Fibroblast of lung (primary cell): ENCODE results near the gene TAOK1.

Source experiments
- EZH2 ChIP-seq: IDR thresholded peaks from 2 replicates; pipeline ENCODE4 v1.5.1; 2012; ENCODE audit warnings: low read length, control low read depth, mild to moderate bottlenecking; ENCODE audit errors: missing control alignments
- TF ChIP-seq, protein P1 (sequence below), 2 donors: IDR thresholded peaks in 1 of 2; conservative IDR thresholded peaks in 1 of 2; 1 replicate in 1 of 2; 2 replicates in 1 of 2; pipeline ENCODE4 v1.5.1; 2011 to 2012; ENCODE audit warnings: low read length in 2 of 2, control low read depth in 1 of 2, inconsistent platforms in 1 of 2, low read depth in 1 of 2, mild to moderate bottlenecking in 1 of 2

DNA sequence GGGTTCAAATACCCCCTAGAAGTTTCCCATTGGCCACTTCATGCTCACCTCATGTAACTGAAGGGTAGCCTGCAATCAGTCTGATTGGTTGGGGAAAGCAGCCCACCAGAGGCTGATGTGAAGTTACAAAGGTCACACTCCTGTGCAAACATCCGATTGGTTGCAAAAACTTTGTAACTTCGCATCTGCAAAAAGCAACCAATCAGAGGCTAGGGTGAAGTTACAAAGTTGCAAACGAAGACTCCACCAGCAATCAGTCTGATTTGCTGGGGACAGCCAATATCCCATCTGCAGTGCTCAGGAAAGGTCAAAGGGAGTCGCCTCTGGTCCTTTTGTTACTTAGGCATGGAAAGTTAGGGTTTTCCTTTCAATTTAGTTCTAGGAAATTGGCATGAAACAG lies 40.1 kb downstream of the TAOK1 start:
- TF ChIP-seq, protein P1, sequence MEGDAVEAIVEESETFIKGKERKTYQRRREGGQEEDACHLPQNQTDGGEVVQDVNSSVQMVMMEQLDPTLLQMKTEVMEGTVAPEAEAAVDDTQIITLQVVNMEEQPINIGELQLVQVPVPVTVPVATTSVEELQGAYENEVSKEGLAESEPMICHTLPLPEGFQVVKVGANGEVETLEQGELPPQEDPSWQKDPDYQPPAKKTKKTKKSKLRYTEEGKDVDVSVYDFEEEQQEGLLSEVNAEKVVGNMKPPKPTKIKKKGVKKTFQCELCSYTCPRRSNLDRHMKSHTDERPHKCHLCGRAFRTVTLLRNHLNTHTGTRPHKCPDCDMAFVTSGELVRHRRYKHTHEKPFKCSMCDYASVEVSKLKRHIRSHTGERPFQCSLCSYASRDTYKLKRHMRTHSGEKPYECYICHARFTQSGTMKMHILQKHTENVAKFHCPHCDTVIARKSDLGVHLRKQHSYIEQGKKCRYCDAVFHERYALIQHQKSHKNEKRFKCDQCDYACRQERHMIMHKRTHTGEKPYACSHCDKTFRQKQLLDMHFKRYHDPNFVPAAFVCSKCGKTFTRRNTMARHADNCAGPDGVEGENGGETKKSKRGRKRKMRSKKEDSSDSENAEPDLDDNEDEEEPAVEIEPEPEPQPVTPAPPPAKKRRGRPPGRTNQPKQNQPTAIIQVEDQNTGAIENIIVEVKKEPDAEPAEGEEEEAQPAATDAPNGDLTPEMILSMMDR (conservative IDR thresholded peaks at IDR 0.05 in 1 of 2, IDR thresholded peaks at IDR 0.05 in 1 of 2; ENCODE audit: low read depth in 1 of 2, low read length in 2 of 2) = no peak
- TF ChIP-seq EZH2 = no peak
